Ishikawa (cell line): ENCODE results near the gene OR52E8.

Source experiments
- CEBPB ChIP-seq: IDR thresholded peaks from 2 replicates; pipeline ENCODE4 v1.6.1; 2012
- EGR1 ChIP-seq: IDR thresholded peaks from 2 replicates; pipeline ENCODE4 v1.6.1; 2012
- EP300 ChIP-seq: IDR thresholded peaks from 2 replicates; pipeline ENCODE4 v1.6.1; 2012; ENCODE audit warnings: borderline replicate concordance
- FOXM1 ChIP-seq: IDR thresholded peaks from 2 replicates; pipeline ENCODE4 v1.6.1; 2012; ENCODE audit warnings: low read depth, borderline replicate concordance
- TAF1 ChIP-seq: IDR thresholded peaks from 2 replicates; pipeline ENCODE4 v1.6.1; 2012; ENCODE audit warnings: low read depth, mild to moderate bottlenecking
- YY1 ChIP-seq: IDR thresholded peaks from 2 replicates; pipeline ENCODE4 v1.6.1; 2012; ENCODE audit warnings: low read depth
- ZBTB7A ChIP-seq: IDR thresholded peaks from 2 replicates; pipeline ENCODE4 v1.6.1; 2012; ENCODE audit warnings: low read depth
- TF ChIP-seq, protein P1 (sequence below): IDR thresholded peaks from 2 replicates; pipeline ENCODE4 v1.6.1; 2012
- TF ChIP-seq, protein P2 (sequence below): IDR thresholded peaks from 2 replicates; pipeline ENCODE4 v1.6.1; 2012

DNA sequence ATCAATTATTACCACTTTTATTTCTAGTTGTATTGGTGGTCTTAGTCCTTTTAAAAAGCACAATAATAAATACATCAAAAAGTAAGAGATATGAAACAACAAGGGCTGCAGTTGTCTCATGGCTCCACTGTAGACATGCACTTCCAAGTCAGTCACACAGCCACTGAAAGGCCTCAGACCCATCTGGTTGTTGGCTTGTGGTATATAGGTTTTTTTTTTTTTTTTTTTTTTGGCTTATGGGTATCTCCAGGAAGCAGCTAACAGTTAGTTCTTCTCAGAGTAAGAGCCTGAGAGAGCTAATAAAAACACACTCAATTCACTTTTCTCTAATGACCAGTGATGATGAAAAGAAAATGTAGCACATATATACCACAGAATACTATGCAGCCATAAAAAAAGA is 9.8 kb downstream of the OR52E8 start:
- TF ChIP-seq, protein P1, sequence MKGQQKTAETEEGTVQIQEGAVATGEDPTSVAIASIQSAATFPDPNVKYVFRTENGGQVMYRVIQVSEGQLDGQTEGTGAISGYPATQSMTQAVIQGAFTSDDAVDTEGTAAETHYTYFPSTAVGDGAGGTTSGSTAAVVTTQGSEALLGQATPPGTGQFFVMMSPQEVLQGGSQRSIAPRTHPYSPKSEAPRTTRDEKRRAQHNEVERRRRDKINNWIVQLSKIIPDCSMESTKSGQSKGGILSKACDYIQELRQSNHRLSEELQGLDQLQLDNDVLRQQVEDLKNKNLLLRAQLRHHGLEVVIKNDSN = no peak
- no peak for TF ChIP-seq ZBTB7A
- TF ChIP-seq TAF1 = no peak
- TF ChIP-seq YY1 = no peak
- no peak for TF ChIP-seq FOXM1
- no peak for TF ChIP-seq EP300
- TF ChIP-seq CEBPB = no peak
- TF ChIP-seq, protein P2, sequence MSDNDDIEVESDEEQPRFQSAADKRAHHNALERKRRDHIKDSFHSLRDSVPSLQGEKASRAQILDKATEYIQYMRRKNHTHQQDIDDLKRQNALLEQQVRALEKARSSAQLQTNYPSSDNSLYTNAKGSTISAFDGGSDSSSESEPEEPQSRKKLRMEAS = no peak
- no peak for TF ChIP-seq EGR1
